ENCODE measurements around the gene SLC25A22. TPM values are rescaled to one million over a fixed set of nuclear protein-coding genes. Genes with fewer than 3 reads are reported as not detected.
A peak's percentile ranks its signal among the peaks of the same experiment; 100 is the strongest.

The SLC25A22 gene
- polyA plus RNA-seq, 2 donors = 10.2 TPM

- H3K27ac ChIP-seq (ENCODE audit: low read depth in 2 of 2, low read length in 1 of 2) = no peak overlapping the region
- H3K4me3 ChIP-seq (ENCODE audit: low read depth in 1 of 2, low read length in 2 of 2) = no peak overlapping the region
- no peaks in the 10 kb centered on the region for H3K9me3 ChIP-seq (ENCODE audit: control insufficient read depth in 2 of 2, insufficient read depth in 1 of 2, low read depth in 1 of 2, low read length in 1 of 2)
- 94 to 95% methylated on average over 31 to 32 of the region's 32 CpGs for WGBS, 2 donors
- peaks cover 0 to 30% of the 10 kb centered on the region in 2 donors for H3K36me3 ChIP-seq (ENCODE audit: control insufficient read depth in 2 of 2, insufficient read depth in 2 of 2, low read length in 1 of 2)
- H3K27me3 ChIP-seq (ENCODE audit: control insufficient read depth in 1 of 2, insufficient read depth in 2 of 2, low read length in 2 of 2) = no peaks in the 10 kb centered on the region
- peaks cover 10 to 35% of the 10 kb centered on the region in 2 donors for H3K4me1 ChIP-seq (ENCODE audit: control insufficient read depth in 2 of 2, insufficient read depth in 2 of 2, low read length in 1 of 2)
These were observed 1.7 kb upstream of the SLC25A22 start for GRCh38 chr11:799641-800316.

GRCh38 chr11:797296-798092 lies 587 bp downstream of the SLC25A22 start:
- Histone ChIP-seq H3K27ac (ENCODE audit: low read depth in 2 of 2, low read length in 1 of 2) (peak overlapping the region; percentile 87 to 89), H3K4me1 (ENCODE audit: control insufficient read depth in 2 of 2, insufficient read depth in 2 of 2, low read length in 1 of 2) (peaks cover 6 to 26% of the 10 kb centered on the region in 2 donors), H3K9me3 (ENCODE audit: control insufficient read depth in 2 of 2, insufficient read depth in 1 of 2, low read depth in 1 of 2, low read length in 1 of 2) (no peaks in the 10 kb centered on the region), H3K4me3 (ENCODE audit: low read depth in 1 of 2, low read length in 2 of 2) (peak overlapping the region; percentile 51 to 68), H3K36me3 (ENCODE audit: control insufficient read depth in 2 of 2, insufficient read depth in 2 of 2, low read length in 1 of 2) (peaks cover 0 to 32% of the 10 kb centered on the region in 2 donors), H3K27me3 (ENCODE audit: control insufficient read depth in 1 of 2, insufficient read depth in 2 of 2, low read length in 2 of 2) (no peaks in the 10 kb centered on the region)
- WGBS, 2 donors = 0% methylated on average over 56 to 57 of the region's 57 CpGs

- peak overlapping the region; percentile 87 to 89 for H3K27ac ChIP-seq (ENCODE audit: low read depth in 2 of 2, low read length in 1 of 2)
- no peaks in the 10 kb centered on the region for H3K9me3 ChIP-seq (ENCODE audit: control insufficient read depth in 2 of 2, insufficient read depth in 1 of 2, low read depth in 1 of 2, low read length in 1 of 2)
- no peaks in the 10 kb centered on the region for H3K27me3 ChIP-seq (ENCODE audit: control insufficient read depth in 1 of 2, insufficient read depth in 2 of 2, low read length in 2 of 2)
- peaks cover 6 to 26% of the 10 kb centered on the region in 2 donors for H3K4me1 ChIP-seq (ENCODE audit: control insufficient read depth in 2 of 2, insufficient read depth in 2 of 2, low read length in 1 of 2)
- peak overlapping the region; percentile 51 to 68 for H3K4me3 ChIP-seq (ENCODE audit: low read depth in 1 of 2, low read length in 2 of 2)
- WGBS, 2 donors = 11 to 14% methylated on average over 18 of the region's 18 CpGs
- peaks cover 0 to 27% of the 10 kb centered on the region in 2 donors for H3K36me3 ChIP-seq (ENCODE audit: control insufficient read depth in 2 of 2, insufficient read depth in 2 of 2, low read length in 1 of 2)
These were observed 1.4 kb downstream of the SLC25A22 start for GRCh38 chr11:796565-797295.

DNA sequence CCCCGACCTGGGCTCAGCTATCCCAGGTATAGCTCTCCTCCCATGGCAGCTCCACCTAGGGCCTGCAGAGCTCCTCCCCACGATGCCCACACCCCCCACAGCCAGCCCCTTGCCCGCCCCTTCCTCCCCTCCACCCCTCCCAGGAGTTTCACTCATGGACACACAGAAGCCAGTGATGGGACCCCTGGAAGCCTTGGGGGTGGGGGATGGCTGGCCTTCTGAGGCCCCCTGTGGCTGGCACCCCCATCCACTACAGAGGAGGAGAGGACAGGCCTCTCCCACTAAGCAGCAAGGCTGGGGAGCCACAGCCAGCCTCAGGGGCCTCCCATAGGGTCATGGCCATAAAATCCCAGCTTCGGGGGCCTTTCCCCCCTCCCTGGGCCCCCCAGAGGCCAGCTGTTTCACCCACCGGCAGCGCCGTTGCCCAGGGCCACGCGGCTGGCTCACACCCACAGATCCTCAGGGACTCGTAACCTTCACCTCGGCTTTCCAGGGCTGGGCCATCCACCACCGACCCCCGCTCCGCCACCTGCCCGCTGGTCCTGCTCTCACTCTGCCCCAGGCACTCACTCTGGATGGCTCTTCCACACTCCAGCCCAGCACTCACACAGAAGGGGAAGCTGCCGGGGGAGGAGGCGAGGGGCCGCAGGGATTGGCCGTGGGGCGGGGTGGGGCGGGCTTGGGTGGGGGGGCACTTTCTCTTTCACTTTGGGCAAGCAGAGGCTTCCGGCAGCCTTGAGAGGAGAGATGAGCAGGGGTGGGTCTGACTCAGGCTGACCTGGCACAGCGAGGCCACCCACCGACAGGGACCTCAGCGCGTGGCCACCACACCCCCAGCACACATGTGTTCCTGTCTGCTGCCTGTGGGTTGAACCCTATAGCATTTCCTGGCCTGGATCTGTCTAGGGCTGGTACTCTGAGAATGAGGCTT lies 2.2 kb downstream of the SLC25A22 start:
- Histone ChIP-seq H3K27me3 (ENCODE audit: control insufficient read depth in 1 of 2, insufficient read depth in 2 of 2, low read length in 2 of 2) (no peaks in the 10 kb centered on the region), H3K36me3 (ENCODE audit: control insufficient read depth in 2 of 2, insufficient read depth in 2 of 2, low read length in 1 of 2) (peaks cover 0 to 29% of the 10 kb centered on the region in 2 donors), H3K4me1 (ENCODE audit: control insufficient read depth in 2 of 2, insufficient read depth in 2 of 2, low read length in 1 of 2) (peaks cover 6 to 26% of the 10 kb centered on the region in 2 donors), H3K4me3 (ENCODE audit: low read depth in 1 of 2, low read length in 2 of 2) (peak overlapping the region; percentile 51 to 62), H3K27ac (ENCODE audit: low read depth in 2 of 2, low read length in 1 of 2) (peak overlapping the region; percentile 87 to 89), H3K9me3 (ENCODE audit: control insufficient read depth in 2 of 2, insufficient read depth in 1 of 2, low read depth in 1 of 2, low read length in 1 of 2) (no peaks in the 10 kb centered on the region)
- whole genome bisulfite sequencing, 2 donors = 3 to 5% methylated on average over 25 to 26 of the region's 26 CpGs

DNA sequence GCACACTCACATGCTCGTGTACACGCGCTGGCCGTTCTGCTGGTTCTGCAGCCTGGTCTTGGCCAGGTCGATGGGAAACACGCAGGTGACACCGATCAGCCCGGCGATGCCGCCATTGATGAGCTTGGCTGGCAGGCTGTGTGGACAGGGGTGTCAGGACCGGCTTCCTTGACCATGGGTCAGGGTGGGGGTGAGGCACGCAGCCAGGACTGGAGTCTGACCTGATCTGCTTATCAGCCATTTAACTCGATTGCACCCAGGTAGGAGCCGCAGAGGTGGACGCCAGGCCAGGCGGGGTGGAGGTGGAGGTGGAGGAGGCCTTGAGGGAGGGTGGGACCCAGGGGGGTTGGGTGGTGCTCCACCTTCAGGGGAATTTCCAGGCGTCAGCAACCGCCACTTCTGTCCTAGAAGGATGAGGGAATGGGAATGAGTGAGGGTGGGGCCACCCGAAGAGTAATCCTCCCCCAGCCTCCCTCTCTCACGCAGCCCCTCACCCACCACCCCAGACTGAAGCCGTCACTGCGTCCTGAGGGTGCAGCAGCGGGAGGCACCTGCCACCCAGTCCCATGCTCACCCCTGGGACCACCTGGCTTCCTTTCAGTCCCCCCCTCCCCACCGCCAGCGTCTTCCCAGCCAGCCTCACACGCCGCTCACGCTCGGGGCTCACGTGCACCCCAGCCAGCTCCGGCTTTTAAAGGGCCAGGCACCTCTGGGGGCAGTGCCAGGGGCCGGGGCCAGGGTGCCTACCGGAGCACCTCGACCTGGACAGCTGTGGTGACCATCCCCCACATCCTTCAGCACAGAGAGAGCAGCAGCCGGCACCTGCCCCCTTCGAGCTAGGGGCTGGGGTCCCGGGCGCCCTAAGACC lies 3.1 kb downstream of the SLC25A22 start:
- Histone ChIP-seq H3K4me1 (ENCODE audit: control insufficient read depth in 2 of 2, insufficient read depth in 2 of 2, low read length in 1 of 2) (peaks cover 6 to 26% of the 10 kb centered on the region in 2 donors), H3K27me3 (ENCODE audit: control insufficient read depth in 1 of 2, insufficient read depth in 2 of 2, low read length in 2 of 2) (no peaks in the 10 kb centered on the region), H3K27ac (ENCODE audit: low read depth in 2 of 2, low read length in 1 of 2) (no peak overlapping the region), H3K36me3 (ENCODE audit: control insufficient read depth in 2 of 2, insufficient read depth in 2 of 2, low read length in 1 of 2) (peaks cover 0 to 22% of the 10 kb centered on the region in 2 donors), H3K9me3 (ENCODE audit: control insufficient read depth in 2 of 2, insufficient read depth in 1 of 2, low read depth in 1 of 2, low read length in 1 of 2) (no peaks in the 10 kb centered on the region), H3K4me3 (ENCODE audit: low read depth in 1 of 2, low read length in 2 of 2) (peak overlapping the region; percentile 22 to 51)
- 46 to 51% methylated on average over 27 to 38 of the region's 38 CpGs for WGBS, 2 donors

GRCh38 chr11:794013-794765 lies 3.9 kb downstream of the SLC25A22 start:
- Histone ChIP-seq H3K9me3 (ENCODE audit: control insufficient read depth in 2 of 2, insufficient read depth in 1 of 2, low read depth in 1 of 2, low read length in 1 of 2) (no peaks in the 10 kb centered on the region), H3K4me3 (ENCODE audit: low read depth in 1 of 2, low read length in 2 of 2) (no peak overlapping the region), H3K36me3 (ENCODE audit: control insufficient read depth in 2 of 2, insufficient read depth in 2 of 2, low read length in 1 of 2) (peaks cover 0 to 14% of the 10 kb centered on the region in 2 donors), H3K4me1 (ENCODE audit: control insufficient read depth in 2 of 2, insufficient read depth in 2 of 2, low read length in 1 of 2) (peaks cover 6 to 26% of the 10 kb centered on the region in 2 donors), H3K27ac (ENCODE audit: low read depth in 2 of 2, low read length in 1 of 2) (no peak overlapping the region), H3K27me3 (ENCODE audit: control insufficient read depth in 1 of 2, insufficient read depth in 2 of 2, low read length in 2 of 2) (no peaks in the 10 kb centered on the region)
- WGBS, 2 donors = 83 to 87% methylated on average over 31 of the region's 31 CpGs

DNA sequence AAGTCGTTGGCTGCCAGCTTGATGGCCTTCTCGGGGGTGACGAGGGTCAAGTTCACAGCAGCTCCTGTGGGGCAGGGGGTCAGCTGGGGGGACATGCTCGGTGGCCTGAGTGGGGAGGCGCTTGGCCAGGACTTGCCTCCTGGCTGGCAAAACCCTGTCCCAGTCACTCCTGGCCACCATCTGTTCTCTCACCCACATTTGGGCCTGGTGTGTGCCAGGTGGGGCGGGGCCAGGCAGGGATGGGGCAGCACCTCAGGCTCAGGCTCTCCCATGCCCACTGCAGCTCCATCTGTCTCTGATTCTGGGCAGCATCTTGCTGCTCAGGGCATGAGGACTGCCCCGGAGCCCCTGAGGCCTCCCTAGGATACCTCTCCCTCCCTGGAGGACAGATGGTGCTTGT lies 4.5 kb downstream of the SLC25A22 start:
- WGBS, 2 donors = 76 to 79% methylated on average over 7 of the region's 7 CpGs
- Histone ChIP-seq H3K4me3 (ENCODE audit: low read depth in 1 of 2, low read length in 2 of 2) (no peak overlapping the region), H3K4me1 (ENCODE audit: control insufficient read depth in 2 of 2, insufficient read depth in 2 of 2, low read length in 1 of 2) (peaks cover 6 to 26% of the 10 kb centered on the region in 2 donors), H3K36me3 (ENCODE audit: control insufficient read depth in 2 of 2, insufficient read depth in 2 of 2, low read length in 1 of 2) (peaks cover 0 to 12% of the 10 kb centered on the region in 2 donors), H3K27me3 (ENCODE audit: control insufficient read depth in 1 of 2, insufficient read depth in 2 of 2, low read length in 2 of 2) (no peaks in the 10 kb centered on the region), H3K27ac (ENCODE audit: low read depth in 2 of 2, low read length in 1 of 2) (no peak overlapping the region), H3K9me3 (ENCODE audit: control insufficient read depth in 2 of 2, insufficient read depth in 1 of 2, low read depth in 1 of 2, low read length in 1 of 2) (no peaks in the 10 kb centered on the region)

- Histone ChIP-seq H3K4me1 (ENCODE audit: control insufficient read depth in 2 of 2, insufficient read depth in 2 of 2, low read length in 1 of 2) (peaks cover 6 to 23% of the 10 kb centered on the region in 2 donors), H3K9me3 (ENCODE audit: control insufficient read depth in 2 of 2, insufficient read depth in 1 of 2, low read depth in 1 of 2, low read length in 1 of 2) (no peaks in the 10 kb centered on the region), H3K36me3 (ENCODE audit: control insufficient read depth in 2 of 2, insufficient read depth in 2 of 2, low read length in 1 of 2) (peaks cover 0 to 12% of the 10 kb centered on the region in 2 donors), H3K4me3 (ENCODE audit: low read depth in 1 of 2, low read length in 2 of 2) (no peak overlapping the region), H3K27ac (ENCODE audit: low read depth in 2 of 2, low read length in 1 of 2) (no peak overlapping the region), H3K27me3 (ENCODE audit: control insufficient read depth in 1 of 2, insufficient read depth in 2 of 2, low read length in 2 of 2) (no peaks in the 10 kb centered on the region)
- WGBS, 2 donors = 86 to 91% methylated on average over 12 to 13 of the region's 13 CpGs
These were observed 5.2 kb downstream of the SLC25A22 start for GRCh38 chr11:792873-793272.

Data from esophagus (tissue), 2 donors.